AG09309 (cell line): ENCODE data around the gene ALDH16A1.
A peak's percentile ranks its signal among the peaks of the same experiment; 100 is the strongest.

Experiments
- DNase-seq: peaks from one replicate; pipeline ENCODE4 v3.0.0-alpha.2; 2010; ENCODE audit warnings: low read depth
- H3K4me3 ChIP-seq: 2 replicates; pipeline ENCODE4 v1.5.1; 2011; ENCODE audit warnings: mild to moderate bottlenecking, low read depth, low read length, moderate library complexity; ENCODE audit not compliant: control insufficient read depth
- TF ChIP-seq, protein P1 (sequence below): IDR thresholded peaks from 2 replicates; pipeline ENCODE4 v1.5.1; 2011; ENCODE audit warnings: mild to moderate bottlenecking, low read depth, low read length, inconsistent platforms; ENCODE audit not compliant: insufficient read depth, control insufficient read depth; ENCODE audit errors: missing control alignments

Gene ALDH16A1

DNA sequence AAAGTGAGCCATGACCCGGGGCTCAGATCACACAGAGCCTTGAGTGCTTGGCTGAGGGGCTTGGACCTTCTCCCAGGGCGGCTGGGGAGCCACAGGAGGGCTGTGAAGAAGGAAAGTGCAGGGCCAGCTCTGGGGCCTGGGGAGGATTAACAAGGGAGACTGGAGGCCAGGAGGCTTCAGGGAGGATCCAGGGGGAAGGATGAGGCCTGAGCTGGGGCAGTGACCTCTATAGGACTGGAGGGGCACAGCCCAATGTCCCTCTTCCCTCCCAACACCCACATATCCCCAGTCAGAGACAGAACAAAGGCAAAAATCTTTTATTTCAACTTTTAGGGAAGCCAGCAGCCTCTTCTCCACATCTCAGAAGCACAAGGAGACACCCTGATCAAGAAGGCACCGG is 7.0 kb upstream of the ALDH16A1 start:
- DNase-seq, result no peak
- H3K4me3 ChIP-seq, result no peak overlapping the region

DNA sequence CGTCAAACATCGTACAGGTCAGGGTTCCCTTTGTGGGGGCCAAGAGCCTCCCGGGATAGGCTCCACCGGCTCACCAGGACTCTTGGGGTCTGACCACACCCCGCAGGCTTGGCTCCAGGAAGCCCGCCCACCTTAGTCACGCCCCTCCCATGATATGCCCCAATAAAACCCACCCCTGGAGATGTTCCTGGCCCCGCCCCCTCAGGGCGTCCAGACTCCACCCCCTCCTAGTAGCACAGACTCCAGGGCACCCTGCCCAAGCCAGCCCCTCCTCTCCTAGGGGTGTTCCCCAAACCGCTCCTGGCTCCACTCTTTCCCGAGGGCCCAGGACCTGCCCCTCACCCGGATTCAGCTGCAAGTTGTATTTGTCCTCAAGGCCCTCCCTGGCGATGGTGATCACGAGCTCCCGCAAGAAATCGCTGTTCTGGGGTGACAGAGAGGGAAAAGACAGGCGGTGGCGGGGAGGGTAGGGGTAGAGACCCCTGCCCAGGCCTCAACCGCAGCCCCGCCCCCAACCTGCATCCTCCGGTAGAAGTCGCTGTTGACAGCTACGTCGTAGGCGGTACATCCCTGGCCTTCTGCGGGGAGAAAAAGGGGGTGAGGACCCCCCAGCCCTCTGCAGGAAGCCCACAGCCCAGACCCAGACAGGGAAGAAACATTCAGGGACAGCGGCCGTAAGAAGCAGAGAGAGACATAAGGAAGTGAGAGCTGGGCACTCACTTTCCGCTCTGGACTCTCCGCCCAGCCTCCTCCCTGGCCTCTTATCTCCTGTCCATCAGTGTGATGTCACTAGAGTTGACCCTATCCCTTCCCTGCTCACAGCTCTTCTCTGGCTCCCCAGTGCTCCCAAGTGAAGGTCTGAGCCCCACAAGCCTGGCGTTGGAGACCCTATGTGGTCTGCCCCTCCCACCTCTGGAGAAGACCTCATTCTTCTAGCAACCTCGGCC is 5.3 kb upstream of the ALDH16A1 start:
- TF ChIP-seq, protein P1, sequence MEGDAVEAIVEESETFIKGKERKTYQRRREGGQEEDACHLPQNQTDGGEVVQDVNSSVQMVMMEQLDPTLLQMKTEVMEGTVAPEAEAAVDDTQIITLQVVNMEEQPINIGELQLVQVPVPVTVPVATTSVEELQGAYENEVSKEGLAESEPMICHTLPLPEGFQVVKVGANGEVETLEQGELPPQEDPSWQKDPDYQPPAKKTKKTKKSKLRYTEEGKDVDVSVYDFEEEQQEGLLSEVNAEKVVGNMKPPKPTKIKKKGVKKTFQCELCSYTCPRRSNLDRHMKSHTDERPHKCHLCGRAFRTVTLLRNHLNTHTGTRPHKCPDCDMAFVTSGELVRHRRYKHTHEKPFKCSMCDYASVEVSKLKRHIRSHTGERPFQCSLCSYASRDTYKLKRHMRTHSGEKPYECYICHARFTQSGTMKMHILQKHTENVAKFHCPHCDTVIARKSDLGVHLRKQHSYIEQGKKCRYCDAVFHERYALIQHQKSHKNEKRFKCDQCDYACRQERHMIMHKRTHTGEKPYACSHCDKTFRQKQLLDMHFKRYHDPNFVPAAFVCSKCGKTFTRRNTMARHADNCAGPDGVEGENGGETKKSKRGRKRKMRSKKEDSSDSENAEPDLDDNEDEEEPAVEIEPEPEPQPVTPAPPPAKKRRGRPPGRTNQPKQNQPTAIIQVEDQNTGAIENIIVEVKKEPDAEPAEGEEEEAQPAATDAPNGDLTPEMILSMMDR, result no peak
- no peak for DNase-seq
- no peak overlapping the region for H3K4me3 ChIP-seq

More for the DNA sequence above, 7.0 kb upstream of the ALDH16A1 start:
- TF ChIP-seq, protein P1, result no peak

DNA sequence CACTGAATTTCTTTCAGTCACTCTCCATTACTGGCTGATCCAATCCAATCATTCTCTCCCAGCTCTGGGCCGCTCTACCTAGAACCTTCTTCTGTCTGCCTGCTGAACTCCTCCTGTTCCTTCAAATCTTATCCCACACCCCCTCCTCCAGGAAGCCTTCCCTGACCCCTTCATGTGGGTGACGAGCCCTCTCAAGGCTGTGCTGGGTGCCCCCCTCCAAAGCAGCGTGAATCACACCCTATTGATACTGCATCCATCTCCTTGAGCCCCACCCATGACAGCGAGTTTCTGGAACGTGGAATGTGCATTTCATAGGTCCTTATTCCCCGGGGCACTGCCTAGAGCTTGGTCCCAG is 4.6 kb upstream of the ALDH16A1 start:
- DNase-seq, result no peak
- TF ChIP-seq, protein P1, result no peak
- H3K4me3 ChIP-seq, result no peak overlapping the region

DNA sequence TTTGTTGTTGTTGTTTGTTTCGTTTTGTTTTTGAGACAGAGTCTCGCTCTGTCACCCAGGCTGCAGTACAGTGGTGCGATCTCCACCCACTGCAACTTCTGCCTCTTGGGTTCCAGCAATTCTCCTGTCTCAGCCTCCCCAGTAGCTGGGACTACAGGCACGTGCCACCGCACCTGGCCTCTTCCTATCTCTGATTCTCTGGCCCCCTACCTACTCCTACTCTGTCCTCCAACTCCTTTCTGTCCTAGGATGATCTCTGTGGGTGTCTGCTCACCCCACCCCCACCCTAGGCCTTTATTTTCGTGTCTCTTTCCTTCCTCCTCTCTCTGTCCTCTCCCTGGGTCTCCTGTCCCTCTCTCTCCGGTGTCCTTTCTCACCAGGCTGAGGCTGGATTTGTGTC is 2.6 kb upstream of the ALDH16A1 start:
- TF ChIP-seq, protein P1, result no peak
- no peak for DNase-seq
- H3K4me3 ChIP-seq, result peak overlapping the region; percentile 95

DNA sequence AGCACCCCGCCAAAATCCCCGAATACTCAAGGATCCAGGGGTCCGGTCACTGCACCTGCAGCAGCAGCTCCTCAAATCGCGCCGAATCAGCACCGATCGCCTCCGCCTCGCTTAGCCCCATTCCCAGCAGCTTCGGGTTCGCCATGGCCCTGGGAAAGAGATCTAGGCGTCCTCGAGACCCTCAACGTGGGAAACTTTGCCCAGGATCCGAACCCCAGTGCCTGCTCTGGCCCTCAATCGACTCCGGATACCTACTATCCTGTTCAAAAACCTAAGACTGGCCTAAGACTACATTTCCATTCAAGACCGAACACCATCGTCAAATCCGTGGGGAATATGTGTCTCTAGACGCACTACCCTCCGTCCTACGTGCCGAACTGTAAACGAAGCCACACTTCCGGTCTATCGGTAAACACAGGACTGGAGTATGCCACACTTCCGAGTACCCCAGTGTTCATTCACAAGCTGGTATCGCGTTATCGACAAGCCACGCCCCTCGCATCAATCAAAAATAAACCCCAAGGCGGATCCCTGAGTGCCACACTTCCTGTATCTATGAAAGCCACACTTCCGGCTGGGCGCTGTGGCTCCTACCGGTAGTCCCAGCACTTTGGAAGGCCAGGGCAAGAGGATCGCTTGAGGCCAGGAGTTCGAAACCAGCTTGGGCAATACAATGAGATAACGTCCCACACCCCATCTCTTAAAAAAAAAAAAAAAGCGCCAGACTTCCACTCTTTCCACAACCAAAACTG is 1.4 kb upstream of the ALDH16A1 start, which contains the start of gene PIH1D1:
TSS of gene PIH1D1 (minus strand) at position 385 of the 752 bp plus-strand sequence. CDS start at position 145, 240 bp downstream.
- peak within 1 kb of the TSS; percentile 95 for H3K4me3 ChIP-seq
- TF ChIP-seq, protein P1, result peak; percentile 25

DNA sequence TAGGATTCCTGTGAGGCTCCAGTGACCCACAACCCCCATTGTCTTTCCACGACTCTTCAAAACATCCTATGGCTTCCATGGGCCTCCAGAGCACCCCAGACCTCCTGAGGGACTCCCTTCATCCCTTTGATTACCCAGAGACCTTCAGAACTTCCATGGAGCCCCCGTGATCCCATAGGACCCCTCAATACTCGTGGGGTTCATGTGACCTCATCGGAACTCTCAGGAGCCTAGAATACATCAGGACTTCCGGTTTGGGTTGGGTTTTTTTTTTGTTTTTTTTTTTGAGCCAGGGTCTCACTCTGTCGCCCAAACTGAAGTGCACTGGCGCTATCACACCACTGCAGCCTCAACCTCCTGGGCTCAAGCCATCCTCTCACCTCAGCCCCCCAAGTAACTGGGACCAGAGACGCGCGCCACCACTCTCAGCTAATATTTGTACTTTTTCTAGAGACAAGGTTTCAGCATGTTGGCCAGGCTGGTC is 774 bp downstream of the ALDH16A1 start:
- TF ChIP-seq, protein P1, result no peak
- peak overlapping the region; percentile 59 for H3K4me3 ChIP-seq
- no peak for DNase-seq

More for the DNA sequence above, 1.4 kb upstream of the ALDH16A1 start, which contains the start of gene PIH1D1:
- DNase-seq, result peak; percentile 97
